RWPE2 (cell line): Measurements from ENCODE around the gene BRD9.
"Not testable (repeated sequence)": the region's sequence is repeated elsewhere in the genome, so short reads cannot be mapped to it uniquely, and the experiment has no call there.

Source experiments
- ATAC-seq: fragments of 200-7000 bp; cut with Tn5 transposase; 3 replicates; pipeline ENCODE4 v1.9.1; 2021; ENCODE audit warnings: low read depth
- DNase-seq: peaks from one replicate; pipeline ENCODE4 v3.0.0-alpha.2; 2020; ENCODE audit warnings: low spot score
- H3K27ac ChIP-seq: fragments of 450-650 bp; 2 replicates; pipeline ENCODE4 v1.5.1; 2017; ENCODE audit warnings: mild to moderate bottlenecking; ENCODE audit not compliant: poor library complexity, severe bottlenecking
- H3K27me3 ChIP-seq: fragments of 250-450 bp; sonication (Bioruptor Pico); 2 replicates; pipeline ENCODE4 v1.5.1; 2021; ENCODE audit warnings: mild to moderate bottlenecking, moderate library complexity; ENCODE audit not compliant: insufficient read depth, poor library complexity, severe bottlenecking
- H3K36me3 ChIP-seq: fragments of 250-450 bp; sonication (Bioruptor Pico); 2 replicates; pipeline ENCODE4 v1.5.1; 2020; ENCODE audit warnings: low read depth, mild to moderate bottlenecking, moderate library complexity
- H3K4me1 ChIP-seq: fragments of 250-450 bp; sonication (Bioruptor Pico); 2 replicates; pipeline ENCODE4 v1.5.1; 2021; ENCODE audit warnings: mild to moderate bottlenecking, moderate library complexity; ENCODE audit not compliant: insufficient read depth, poor library complexity, severe bottlenecking
- H3K4me3 ChIP-seq: fragments of 250-450 bp; sonication (Bioruptor Pico); 2 replicates; pipeline ENCODE4 v1.5.1; 2021; ENCODE audit warnings: mild to moderate bottlenecking, moderate library complexity; ENCODE audit not compliant: severe bottlenecking
- H3K9me3 ChIP-seq: fragments of 250-450 bp; sonication (Bioruptor Pico); 2 replicates; pipeline ENCODE4 v1.5.1; 2021; ENCODE audit warnings: mild to moderate bottlenecking, moderate library complexity; ENCODE audit not compliant: severe bottlenecking
- CTCF ChIP-seq: fragments of 450-650 bp; IDR thresholded peaks from one replicate; pipeline ENCODE4 v1.5.1; 2017; ENCODE audit warnings: mild to moderate bottlenecking, moderate library complexity; ENCODE audit not compliant: poor library complexity, severe bottlenecking

Gene BRD9

GRCh38 chr5:892394-893136 is at the start of gene BRD9, which contains the start of gene TRIP13:
Gene BRD9, minus strand, starts transcription at chr5:892801. Its CDS starts 144 bp downstream, at chr5:892657.
Gene TRIP13, plus strand, starts transcription at chr5:892884. Its CDS starts 115 bp downstream, at chr5:892999.
- peaks cover 5% of the 10 kb centered on the region for H3K4me1 ChIP-seq
- ATAC-seq (peak; percentile 89), DNase-seq (no peak)
- no peaks in the 10 kb centered on the region for H3K9me3 ChIP-seq
- no peaks in the 10 kb centered on the region for H3K27me3 ChIP-seq
- TF ChIP-seq CTCF, result peak; percentile 7
- peaks cover 68% of the 10 kb centered on the region for H3K36me3 ChIP-seq
- peak within 1 kb of the TSS; percentile 80 for H3K4me3 ChIP-seq
- peak within 1 kb of the TSS; percentile 62 for H3K27ac ChIP-seq

- not testable (repeated sequence) for ATAC-seq
- peaks cover 39% of the 10 kb centered on the region for H3K27me3 ChIP-seq
These were observed 48.1 kb upstream of the BRD9 start for GRCh38 chr5:940741-941140.

GRCh38 chr5:939368-939767 is 46.8 kb upstream of the BRD9 start:
- H3K4me3 ChIP-seq, result no peak overlapping the region
- no peak for ATAC-seq
- peaks cover 30% of the 10 kb centered on the region for H3K27me3 ChIP-seq
- no peak for TF ChIP-seq CTCF
- H3K36me3 ChIP-seq, result no peaks in the 10 kb centered on the region
- H3K4me1 ChIP-seq, result no peaks in the 10 kb centered on the region
- no peaks in the 10 kb centered on the region for H3K9me3 ChIP-seq
- peak; percentile 36 for DNase-seq
- H3K27ac ChIP-seq, result no peak overlapping the region

More at GRCh38 chr5:940741-941140, 48.1 kb upstream of the BRD9 start:
- not testable (repeated sequence) for DNase-seq, H3K9me3 ChIP-seq, H3K4me1 ChIP-seq, H3K27ac ChIP-seq, H3K36me3 ChIP-seq, H3K4me3 ChIP-seq

GRCh38 chr5:937151-937924 is 44.7 kb upstream of the BRD9 start:
- ATAC-seq (no peak), DNase-seq (peak; percentile 54)
- no peak for TF ChIP-seq CTCF

GRCh38 chr5:936149-937144 is 43.8 kb upstream of the BRD9 start:
- H3K27ac ChIP-seq, result no peak overlapping the region
- H3K9me3 ChIP-seq, result no peaks in the 10 kb centered on the region
- no peak for ATAC-seq
- H3K27me3 ChIP-seq, result peaks cover 14% of the 10 kb centered on the region
- TF ChIP-seq CTCF, result no peak
- no peaks in the 10 kb centered on the region for H3K36me3 ChIP-seq
- H3K4me3 ChIP-seq, result no peak overlapping the region
- peak; percentile 61 for DNase-seq
- no peaks in the 10 kb centered on the region for H3K4me1 ChIP-seq

More at GRCh38 chr5:937151-937924, 44.7 kb upstream of the BRD9 start:
- H3K4me1 ChIP-seq, result no peaks in the 10 kb centered on the region
- no peaks in the 10 kb centered on the region for H3K9me3 ChIP-seq
- no peak overlapping the region for H3K4me3 ChIP-seq
- no peaks in the 10 kb centered on the region for H3K36me3 ChIP-seq
- H3K27ac ChIP-seq, result no peak overlapping the region
- H3K27me3 ChIP-seq, result peaks cover 14% of the 10 kb centered on the region
